BJ (cell line): ENCODE data around the gene AFG3L2. TPM values are rescaled to one million over a fixed set of nuclear protein-coding genes. Genes with fewer than 3 reads are reported as not detected.

Experiments used
- CTCF ChIA-PET: fragments of 350-600 bp; formaldehyde crosslinking; extraction: SDS; loops from one replicate; lab custom pipeline; 2021; ENCODE audit warnings: antibody characterized with exemption, inconsistent platforms; lab: Yijun Ruan, JAX
- POLR2A ChIA-PET: fragments of 300-600 bp; sonication (Branson Sonifier 250); formaldehyde crosslinking; extraction: SDS; loops from one replicate; lab custom pipeline; 2021; ENCODE audit warnings: antibody characterized with exemption; lab: Charles Lee
- DNase-seq: peaks from one replicate; pipeline ENCODE4 v3.0.0-alpha.2; 2011; ENCODE audit warnings: low read depth
- H3K27me3 ChIP-seq: 2 replicates; pipeline ENCODE4 v1.6.0; 2011; ENCODE audit warnings: low read length; ENCODE audit not compliant: control insufficient read depth, insufficient read depth
- H3K36me3 ChIP-seq: 2 replicates; pipeline ENCODE4 v1.5.1; 2011; ENCODE audit warnings: low read length; ENCODE audit not compliant: control insufficient read depth, insufficient read depth
- H3K4me3 ChIP-seq: 2 replicates; pipeline ENCODE4 v1.5.1; 2011; ENCODE audit warnings: low read depth, mild to moderate bottlenecking, control low read depth, low read length
- polyA plus RNA-seq: library from polyadenylated mRNA; depleted of rRNA; stranded (reverse); fragments of >200 nt; gene quantifications from 2 replicates; pipeline ENCODE4 v1.2.3, GENCODE V29; 2011
- TF ChIP-seq, protein P1 (sequence below): IDR thresholded peaks from 2 replicates; pipeline ENCODE4 v1.5.1; 2011; ENCODE audit warnings: low read depth, mild to moderate bottlenecking, control low read depth, inconsistent platforms, low read length, moderate library complexity; ENCODE audit not compliant: insufficient read depth

The AFG3L2 gene
- polyA plus RNA-seq, 1 experiment, result 25.5 TPM

DNA sequence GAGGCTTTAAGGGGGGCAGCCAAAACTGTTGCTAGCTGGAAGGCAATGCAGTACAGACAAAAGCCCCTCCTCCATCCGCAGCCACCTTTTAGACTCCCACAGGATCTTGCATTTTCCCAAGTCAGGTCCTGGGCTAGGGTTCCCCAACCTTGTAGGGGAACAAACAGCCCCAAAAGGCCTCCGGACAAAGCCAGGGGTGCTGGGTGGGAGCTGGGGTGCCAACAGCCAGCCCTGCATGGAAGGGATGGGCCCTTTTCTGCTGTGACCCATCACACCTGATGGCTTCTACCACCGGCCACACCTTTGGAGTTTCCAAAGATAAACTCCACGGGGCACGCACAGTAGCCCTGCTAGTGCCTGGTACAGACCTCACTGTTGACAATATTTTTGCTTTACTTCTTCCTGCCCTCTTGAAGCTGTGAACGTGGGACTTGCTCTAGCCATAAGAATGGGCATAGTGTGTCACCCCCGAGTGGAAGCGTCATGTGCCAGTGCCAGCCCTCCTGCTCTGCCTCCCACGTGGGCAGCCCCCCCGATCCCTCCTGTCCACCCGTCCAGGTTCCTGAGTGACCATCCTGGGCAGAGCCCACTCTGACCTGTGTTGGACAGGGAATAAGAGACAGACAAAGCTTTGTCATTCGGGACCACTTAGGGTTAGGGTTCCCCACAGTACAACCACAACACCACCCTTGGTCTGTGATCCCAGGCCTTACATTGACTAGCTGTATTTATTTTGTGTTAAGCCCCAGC is 50.1 kb downstream of the AFG3L2 start:
- CTCF ChIA-PET, result interaction anchor here (1.5 to 2.0 kb wide), 8 partner anchors 12 to 55 kb away, joined by 4 to 21 read pairs (median 9); no protein-coding TSS in a partner anchor
- peaks cover 25% of the 10 kb centered on the region for H3K36me3 ChIP-seq
- TF ChIP-seq, protein P1, sequence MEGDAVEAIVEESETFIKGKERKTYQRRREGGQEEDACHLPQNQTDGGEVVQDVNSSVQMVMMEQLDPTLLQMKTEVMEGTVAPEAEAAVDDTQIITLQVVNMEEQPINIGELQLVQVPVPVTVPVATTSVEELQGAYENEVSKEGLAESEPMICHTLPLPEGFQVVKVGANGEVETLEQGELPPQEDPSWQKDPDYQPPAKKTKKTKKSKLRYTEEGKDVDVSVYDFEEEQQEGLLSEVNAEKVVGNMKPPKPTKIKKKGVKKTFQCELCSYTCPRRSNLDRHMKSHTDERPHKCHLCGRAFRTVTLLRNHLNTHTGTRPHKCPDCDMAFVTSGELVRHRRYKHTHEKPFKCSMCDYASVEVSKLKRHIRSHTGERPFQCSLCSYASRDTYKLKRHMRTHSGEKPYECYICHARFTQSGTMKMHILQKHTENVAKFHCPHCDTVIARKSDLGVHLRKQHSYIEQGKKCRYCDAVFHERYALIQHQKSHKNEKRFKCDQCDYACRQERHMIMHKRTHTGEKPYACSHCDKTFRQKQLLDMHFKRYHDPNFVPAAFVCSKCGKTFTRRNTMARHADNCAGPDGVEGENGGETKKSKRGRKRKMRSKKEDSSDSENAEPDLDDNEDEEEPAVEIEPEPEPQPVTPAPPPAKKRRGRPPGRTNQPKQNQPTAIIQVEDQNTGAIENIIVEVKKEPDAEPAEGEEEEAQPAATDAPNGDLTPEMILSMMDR, result no peak

DNA sequence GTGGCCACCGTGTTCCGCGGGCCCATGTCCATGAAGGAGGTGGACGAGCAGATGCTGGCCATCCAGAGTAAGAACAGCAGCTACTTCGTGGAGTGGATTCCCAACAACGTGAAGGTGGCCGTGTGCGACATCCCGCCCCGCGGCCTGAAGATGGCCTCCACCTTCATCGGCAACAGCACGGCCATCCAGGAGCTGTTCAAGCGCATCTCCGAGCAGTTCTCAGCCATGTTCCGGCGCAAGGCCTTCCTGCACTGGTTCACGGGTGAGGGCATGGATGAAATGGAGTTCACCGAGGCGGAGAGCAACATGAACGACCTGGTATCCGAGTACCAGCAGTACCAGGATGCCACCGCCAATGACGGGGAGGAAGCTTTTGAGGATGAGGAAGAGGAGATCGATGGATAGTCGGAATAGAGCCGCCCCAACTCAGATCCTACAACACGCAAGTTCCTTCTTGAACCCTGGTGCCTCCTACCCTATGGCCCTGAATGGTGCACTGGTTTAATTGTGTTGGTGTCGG is 51.2 kb downstream of the AFG3L2 start:
- TF ChIP-seq, protein P1, result no peak
- CTCF ChIA-PET, result no interaction called here

More for the DNA sequence above, 50.1 kb downstream of the AFG3L2 start:
- POLR2A ChIA-PET, result no interaction called here
- Histone ChIP-seq H3K4me3 (no peak overlapping the region), H3K27me3 (no peaks in the 10 kb centered on the region)
- DNase-seq, result no peak

DNA sequence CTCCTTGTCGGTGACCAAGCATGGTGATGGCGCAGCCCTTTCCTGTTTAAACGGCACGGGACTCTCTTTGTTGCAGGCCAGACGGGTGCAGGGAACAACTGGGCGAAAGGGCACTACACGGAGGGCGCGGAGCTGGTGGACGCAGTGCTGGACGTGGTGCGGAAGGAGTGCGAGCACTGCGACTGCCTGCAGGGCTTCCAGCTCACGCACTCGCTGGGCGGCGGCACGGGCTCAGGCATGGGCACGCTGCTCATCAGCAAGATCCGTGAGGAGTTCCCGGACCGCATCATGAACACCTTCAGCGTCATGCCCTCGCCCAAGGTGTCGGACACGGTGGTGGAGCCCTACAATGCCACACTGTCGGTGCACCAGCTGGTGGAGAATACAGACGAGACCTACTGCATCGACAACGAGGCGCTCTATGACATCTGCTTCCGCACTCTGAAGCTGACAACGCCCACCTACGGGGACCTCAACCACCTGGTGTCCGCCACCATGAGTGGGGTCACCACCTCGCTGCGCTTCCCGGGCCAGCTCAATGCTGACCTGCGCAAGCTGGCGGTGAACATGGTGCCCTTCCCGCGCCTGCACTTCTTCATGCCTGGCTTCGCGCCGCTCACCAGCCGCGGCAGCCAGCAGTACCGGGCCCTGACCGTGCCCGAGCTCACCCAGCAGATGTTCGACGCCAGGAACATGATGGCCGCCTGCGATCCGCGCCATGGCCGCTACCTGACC is 51.9 kb downstream of the AFG3L2 start:
- TF ChIP-seq, protein P1, result no peak
- no peak for DNase-seq
- Histone ChIP-seq H3K36me3 (peaks cover 28% of the 10 kb centered on the region), H3K27me3 (no peaks in the 10 kb centered on the region), H3K4me3 (no peak overlapping the region)
- ChIA-PET POLR2A (no interaction called here), CTCF (interaction anchor here (0.8 kb wide), 1 partner anchor 11 kb away, joined by 4 read pairs; no protein-coding TSS in a partner anchor)

More for the DNA sequence above, 51.2 kb downstream of the AFG3L2 start:
- no peak overlapping the region for H3K4me3 ChIP-seq
- peaks cover 26% of the 10 kb centered on the region for H3K36me3 ChIP-seq
- no peak for DNase-seq
- H3K27me3 ChIP-seq, result no peaks in the 10 kb centered on the region
- POLR2A ChIA-PET, result no interaction called here

DNA sequence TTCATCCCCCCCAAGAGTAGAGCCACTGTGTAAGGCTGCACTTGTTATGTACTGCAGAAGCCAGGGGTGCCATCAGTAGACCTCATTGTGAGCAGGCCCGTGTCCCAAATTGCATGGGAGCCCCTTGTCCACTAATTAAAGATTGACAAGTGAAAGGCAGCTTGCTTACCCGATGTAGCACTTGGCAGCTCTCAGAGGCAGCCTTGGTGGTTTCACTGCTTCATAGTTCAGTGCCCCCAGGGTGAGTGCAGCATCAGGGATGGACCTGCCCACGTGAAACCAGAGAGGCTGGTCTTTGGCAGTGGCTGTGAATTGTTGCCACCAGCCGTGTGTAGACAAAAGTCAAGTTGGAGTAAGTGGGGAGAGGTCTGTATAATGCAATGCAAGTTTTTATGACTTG is 55.7 kb downstream of the AFG3L2 start:
- no peak for DNase-seq
- Histone ChIP-seq H3K27me3 (no peaks in the 10 kb centered on the region), H3K4me3 (no peak overlapping the region), H3K36me3 (peaks cover 23% of the 10 kb centered on the region)
- TF ChIP-seq, protein P1, result no peak
- CTCF ChIA-PET, result interaction anchor here (1.8 kb wide), 1 partner anchor 50 kb away, joined by 6 read pairs; no protein-coding TSS in a partner anchor
- POLR2A ChIA-PET, result interaction anchor here (0.6 kb wide), 1 partner anchor 39 kb away, joined by 3 read pairs; no protein-coding TSS in a partner anchor

DNA sequence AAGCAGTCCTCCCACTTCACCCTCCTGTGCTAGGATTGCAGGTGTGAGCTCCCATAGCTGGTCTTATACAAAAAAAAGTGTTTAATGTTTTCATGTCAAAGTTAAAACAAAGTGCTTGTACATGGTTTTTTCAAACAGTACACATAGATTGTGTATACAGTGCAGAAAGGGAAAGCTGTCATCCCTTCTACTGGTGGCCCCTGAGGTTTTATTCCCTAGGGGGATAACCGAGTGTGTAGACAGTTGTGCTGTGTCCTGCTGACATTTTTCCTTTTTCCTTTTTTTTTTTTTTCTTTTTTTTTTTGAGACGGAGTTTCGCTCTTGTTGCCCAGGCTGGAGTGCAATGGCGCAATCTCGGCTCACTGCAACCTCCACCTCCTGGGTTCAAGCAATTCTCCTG is 58.2 kb downstream of the AFG3L2 start:
- ChIA-PET POLR2A (no interaction called here), CTCF (interaction anchor here (1.1 to 3.3 kb wide), 3 partner anchors 10 to 48 kb away, joined by 3 to 28 read pairs (median 7); no protein-coding TSS in a partner anchor)
- no peak for DNase-seq
- H3K36me3 ChIP-seq, result peaks cover 13% of the 10 kb centered on the region
- no peak overlapping the region for H3K4me3 ChIP-seq
- no peaks in the 10 kb centered on the region for H3K27me3 ChIP-seq
- TF ChIP-seq, protein P1, result no peak
